Measurements from ENCODE around the gene MCM3.

DNA sequence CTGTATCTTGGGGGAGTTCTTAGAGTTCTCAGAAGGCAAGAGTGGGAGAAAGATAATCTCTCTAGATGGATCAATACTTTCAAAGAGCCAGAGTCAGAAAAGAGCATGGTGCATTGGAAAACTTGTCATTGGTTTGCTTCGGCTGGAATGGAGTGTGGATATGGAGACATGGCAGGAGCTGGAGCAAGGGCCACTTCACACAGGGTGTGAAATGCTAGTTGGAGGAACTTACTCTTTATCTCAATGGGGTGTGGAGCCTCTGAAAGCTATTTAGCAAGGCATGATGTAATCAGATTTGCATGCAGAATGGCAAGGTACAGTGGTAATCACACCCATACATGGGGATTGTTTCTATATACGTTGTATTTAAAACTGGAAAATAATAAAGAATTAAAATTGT is 45.9 kb upstream of the MCM3 start:
- TF ChIP-seq SIN3A (IDR thresholded peaks at IDR 0.05; ENCODE audit: borderline replicate concordance, insufficient read depth, low read length) (no peak), TAF1 (IDR thresholded peaks at IDR 0.05; ENCODE audit: borderline replicate concordance, insufficient read depth, low read length) (no peak)
- TF ChIP-seq, protein P1, sequence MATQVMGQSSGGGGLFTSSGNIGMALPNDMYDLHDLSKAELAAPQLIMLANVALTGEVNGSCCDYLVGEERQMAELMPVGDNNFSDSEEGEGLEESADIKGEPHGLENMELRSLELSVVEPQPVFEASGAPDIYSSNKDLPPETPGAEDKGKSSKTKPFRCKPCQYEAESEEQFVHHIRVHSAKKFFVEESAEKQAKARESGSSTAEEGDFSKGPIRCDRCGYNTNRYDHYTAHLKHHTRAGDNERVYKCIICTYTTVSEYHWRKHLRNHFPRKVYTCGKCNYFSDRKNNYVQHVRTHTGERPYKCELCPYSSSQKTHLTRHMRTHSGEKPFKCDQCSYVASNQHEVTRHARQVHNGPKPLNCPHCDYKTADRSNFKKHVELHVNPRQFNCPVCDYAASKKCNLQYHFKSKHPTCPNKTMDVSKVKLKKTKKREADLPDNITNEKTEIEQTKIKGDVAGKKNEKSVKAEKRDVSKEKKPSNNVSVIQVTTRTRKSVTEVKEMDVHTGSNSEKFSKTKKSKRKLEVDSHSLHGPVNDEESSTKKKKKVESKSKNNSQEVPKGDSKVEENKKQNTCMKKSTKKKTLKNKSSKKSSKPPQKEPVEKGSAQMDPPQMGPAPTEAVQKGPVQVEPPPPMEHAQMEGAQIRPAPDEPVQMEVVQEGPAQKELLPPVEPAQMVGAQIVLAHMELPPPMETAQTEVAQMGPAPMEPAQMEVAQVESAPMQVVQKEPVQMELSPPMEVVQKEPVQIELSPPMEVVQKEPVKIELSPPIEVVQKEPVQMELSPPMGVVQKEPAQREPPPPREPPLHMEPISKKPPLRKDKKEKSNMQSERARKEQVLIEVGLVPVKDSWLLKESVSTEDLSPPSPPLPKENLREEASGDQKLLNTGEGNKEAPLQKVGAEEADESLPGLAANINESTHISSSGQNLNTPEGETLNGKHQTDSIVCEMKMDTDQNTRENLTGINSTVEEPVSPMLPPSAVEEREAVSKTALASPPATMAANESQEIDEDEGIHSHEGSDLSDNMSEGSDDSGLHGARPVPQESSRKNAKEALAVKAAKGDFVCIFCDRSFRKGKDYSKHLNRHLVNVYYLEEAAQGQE (IDR thresholded peaks at IDR 0.05; ENCODE audit: insufficient read depth in 1 of 2, low read depth in 2 of 2, low read length in 2 of 2): no peak

All from PFSK-1 (cell line).